Measurements from ENCODE around the gene CAMK1D.

DNA sequence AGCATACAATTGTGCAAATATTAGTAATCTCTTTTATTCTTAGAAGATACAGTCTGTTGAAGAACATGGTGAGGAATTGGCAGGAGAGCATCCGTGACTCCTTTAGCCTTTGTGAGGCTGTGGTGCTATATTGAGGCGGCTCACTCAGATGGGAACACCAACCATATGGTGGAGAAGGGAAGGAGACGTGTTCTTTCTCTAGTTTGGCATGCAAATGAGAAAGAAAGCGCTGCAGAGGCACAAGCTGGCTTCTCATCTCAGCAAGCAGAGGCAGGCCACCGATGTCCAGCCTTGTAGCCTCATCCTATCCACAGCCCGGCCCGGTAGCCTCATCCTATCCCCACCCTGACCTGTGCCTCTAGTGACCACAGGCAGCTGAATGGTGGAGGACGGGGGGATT, 288.3 kb downstream of the CAMK1D start:
- TF ChIP-seq, protein P1, sequence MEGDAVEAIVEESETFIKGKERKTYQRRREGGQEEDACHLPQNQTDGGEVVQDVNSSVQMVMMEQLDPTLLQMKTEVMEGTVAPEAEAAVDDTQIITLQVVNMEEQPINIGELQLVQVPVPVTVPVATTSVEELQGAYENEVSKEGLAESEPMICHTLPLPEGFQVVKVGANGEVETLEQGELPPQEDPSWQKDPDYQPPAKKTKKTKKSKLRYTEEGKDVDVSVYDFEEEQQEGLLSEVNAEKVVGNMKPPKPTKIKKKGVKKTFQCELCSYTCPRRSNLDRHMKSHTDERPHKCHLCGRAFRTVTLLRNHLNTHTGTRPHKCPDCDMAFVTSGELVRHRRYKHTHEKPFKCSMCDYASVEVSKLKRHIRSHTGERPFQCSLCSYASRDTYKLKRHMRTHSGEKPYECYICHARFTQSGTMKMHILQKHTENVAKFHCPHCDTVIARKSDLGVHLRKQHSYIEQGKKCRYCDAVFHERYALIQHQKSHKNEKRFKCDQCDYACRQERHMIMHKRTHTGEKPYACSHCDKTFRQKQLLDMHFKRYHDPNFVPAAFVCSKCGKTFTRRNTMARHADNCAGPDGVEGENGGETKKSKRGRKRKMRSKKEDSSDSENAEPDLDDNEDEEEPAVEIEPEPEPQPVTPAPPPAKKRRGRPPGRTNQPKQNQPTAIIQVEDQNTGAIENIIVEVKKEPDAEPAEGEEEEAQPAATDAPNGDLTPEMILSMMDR (IDR thresholded peaks at IDR 0.05): no peak
- TF ChIP-seq POLR2A (IDR thresholded peaks at IDR 0.05): no peak
